ENCODE measurements around the gene RIMKLB.
"Not testable (repeated sequence)": the region's sequence is repeated elsewhere in the genome, so short reads cannot be mapped to it uniquely, and the experiment has no call there.

- TF ChIP-seq CTCF (conservative IDR thresholded peaks at IDR 0.05 in 1 of 2, IDR thresholded peaks at IDR 0.05 in 1 of 2; ENCODE audit: extremely low read depth in 1 of 2, insufficient read depth in 1 of 2, low read depth in 1 of 2, low read length in 2 of 2); EZH2 (IDR thresholded peaks at IDR 0.05; ENCODE audit: borderline replicate concordance, low read length): not testable (repeated sequence)
These were observed 47.8 kb downstream of the RIMKLB start for GRCh38 chr12:8745631-8746030.

All from mammary epithelial cell (primary cell).